Calu3 (cell line): ENCODE measurements around the gene ROBO2. TPM values are rescaled to one million over a fixed set of nuclear protein-coding genes. Genes with fewer than 3 reads are reported as not detected.
A peak's percentile ranks its signal among the peaks of the same experiment; 100 is the strongest.

ENCODE experiments used
- BruUV-seq: library from RNA; stranded (reverse); fragments of 400-500 nt; replicated peaks from 2 replicates; lab custom pipeline; 2021; lab: Mats Ljungman, UMichigan
- CTCF ChIA-PET: fragments of 300-600 bp; sonication (Branson Sonifier 250); formaldehyde crosslinking; loops from one replicate; lab custom pipeline; 2022; ENCODE audit warnings: antibody characterized with exemption; lab: Charles Lee
- DNase-seq: peaks from one replicate; pipeline ENCODE4 v3.0.0; 2022
- H3K27ac Mint-ChIP-seq: one replicate; pipeline ENCODE4 v1.8.0; 2022; ENCODE audit warnings: mixed read lengths; ENCODE audit not compliant: unreplicated experiment
- H3K27me3 Mint-ChIP-seq: one replicate; pipeline ENCODE4 v1.8.0; 2022; ENCODE audit warnings: mixed read lengths; ENCODE audit not compliant: unreplicated experiment
- H3K36me3 Mint-ChIP-seq: one replicate; pipeline ENCODE4 v1.8.0; 2022; ENCODE audit warnings: mild to moderate bottlenecking, moderate library complexity, mixed read lengths; ENCODE audit not compliant: insufficient read depth, unreplicated experiment
- H3K4me1 Mint-ChIP-seq: one replicate; pipeline ENCODE4 v1.8.0; 2022; ENCODE audit warnings: mild to moderate bottlenecking, low read depth, mixed read lengths; ENCODE audit not compliant: unreplicated experiment
- H3K4me3 Mint-ChIP-seq: one replicate; pipeline ENCODE4 v1.8.0; 2022; ENCODE audit warnings: mild to moderate bottlenecking, low read depth, moderate library complexity, mixed read lengths; ENCODE audit not compliant: unreplicated experiment
- H3K9me3 Mint-ChIP-seq: one replicate; pipeline ENCODE4 v1.8.0; 2022; ENCODE audit warnings: low read depth, mixed read lengths; ENCODE audit not compliant: unreplicated experiment
- CTCF ChIP-seq: fragments of 200-600 bp; IDR thresholded peaks from one replicate; pipeline ENCODE4 v1.8.0; 2022; ENCODE audit warnings: antibody characterized with exemption; ENCODE audit not compliant: unreplicated experiment
- intact Hi-C: fragments of 100-400 bp; cut with micrococcal nuclease; formaldehyde crosslinking; loops from one replicate; pipeline ENCODE4 v1.10.0; 2022; ENCODE audit not compliant: unreplicated experiment
- total RNA-seq: library from RNA; stranded (reverse); gene quantifications from 2 replicates; pipeline ENCODE4 v1.2.3, GENCODE V29; 2022

Gene ROBO2
- total RNA-seq, 1 experiment from 2014 or later = not detected

- H3K27ac Mint-ChIP-seq = no peak overlapping the region
- BruUV-seq = no TSS peak
- H3K27me3 Mint-ChIP-seq = no peaks in the 10 kb centered on the region
- H3K36me3 Mint-ChIP-seq = no peaks in the 10 kb centered on the region
- H3K4me3 Mint-ChIP-seq = no peak overlapping the region
- no peak for DNase-seq
- TF ChIP-seq CTCF = no peak
- intact Hi-C loops = no loop called here
- H3K9me3 Mint-ChIP-seq = no peaks in the 10 kb centered on the region
- no peaks in the 10 kb centered on the region for H3K4me1 Mint-ChIP-seq
- CTCF ChIA-PET = no interaction called here
These were observed 207.9 kb downstream of the ROBO2 start for GRCh38 chr3:77247817-77248216.

GRCh38 chr3:77248420-77248819 is 208.5 kb downstream of the ROBO2 start:
- H3K27me3 Mint-ChIP-seq = no peaks in the 10 kb centered on the region
- TF ChIP-seq CTCF = no peak
- intact Hi-C loops = no loop called here
- no peak overlapping the region for H3K27ac Mint-ChIP-seq
- no peak overlapping the region for H3K4me3 Mint-ChIP-seq
- no TSS peak for BruUV-seq
- CTCF ChIA-PET = interaction anchor here (0.7 kb wide), 1 partner anchor 120 kb away, joined by 3 read pairs; no protein-coding TSS in a partner anchor
- no peaks in the 10 kb centered on the region for H3K9me3 Mint-ChIP-seq
- no peaks in the 10 kb centered on the region for H3K4me1 Mint-ChIP-seq
- no peaks in the 10 kb centered on the region for H3K36me3 Mint-ChIP-seq
- no peak for DNase-seq

GRCh38 chr3:77251136-77251535 is 211.2 kb downstream of the ROBO2 start:
- BruUV-seq = no TSS peak
- intact Hi-C loops = loop anchor here (10.0 kb wide), 1 partner anchor 1226 kb away; no protein-coding TSS in a partner anchor
- no peaks in the 10 kb centered on the region for H3K27me3 Mint-ChIP-seq
- TF ChIP-seq CTCF = no peak
- no peaks in the 10 kb centered on the region for H3K9me3 Mint-ChIP-seq
- H3K27ac Mint-ChIP-seq = no peak overlapping the region
- no peaks in the 10 kb centered on the region for H3K4me1 Mint-ChIP-seq
- H3K4me3 Mint-ChIP-seq = no peak overlapping the region
- CTCF ChIA-PET = no interaction called here
- H3K36me3 Mint-ChIP-seq = no peaks in the 10 kb centered on the region
- no peak for DNase-seq

GRCh38 chr3:77254967-77255831 is 215.3 kb downstream of the ROBO2 start:
- peaks cover 3% of the 10 kb centered on the region for H3K9me3 Mint-ChIP-seq
- CTCF ChIA-PET = no interaction called here
- H3K27me3 Mint-ChIP-seq = no peaks in the 10 kb centered on the region
- TF ChIP-seq CTCF = peak; percentile 52
- H3K4me1 Mint-ChIP-seq = no peaks in the 10 kb centered on the region
- intact Hi-C loops = loop anchor here (1.0 to 10.0 kb wide), 3 partner anchors 217 to 1230 kb away; no protein-coding TSS in a partner anchor
- H3K27ac Mint-ChIP-seq = no peak overlapping the region
- DNase-seq = peak; percentile 66
- no peaks in the 10 kb centered on the region for H3K36me3 Mint-ChIP-seq
- BruUV-seq = no TSS peak
- H3K4me3 Mint-ChIP-seq = no peak overlapping the region
